GM21529 (cell line): ENCODE results near the gene KCP.

Experiments used
- ATAC-seq: cut with Tn5 transposase; IDR thresholded peaks from one replicate; pipeline ENCODE4 v1.9.1; 2021; ENCODE audit not compliant: unreplicated experiment

KCP gene

DNA sequence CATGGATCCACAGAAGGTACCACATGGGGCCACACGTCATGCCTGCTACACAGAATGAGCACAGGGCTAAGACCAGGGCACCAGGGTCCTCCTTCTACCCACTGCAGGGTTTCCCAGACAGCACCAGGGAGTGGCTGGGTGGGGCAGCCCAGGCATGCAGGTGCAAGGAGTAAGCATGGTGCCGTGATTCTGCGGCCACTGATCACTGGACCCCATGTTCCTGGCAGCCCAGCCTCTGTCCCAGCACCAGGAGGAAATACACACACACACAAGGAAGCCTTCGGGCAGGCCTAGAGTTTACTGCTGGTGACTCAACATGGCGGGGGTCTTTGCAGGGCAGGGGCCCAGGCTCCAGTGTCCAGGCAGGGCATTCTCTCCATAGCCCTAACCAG lies 33.9 kb downstream of the KCP start:
- ATAC-seq = no peak

DNA sequence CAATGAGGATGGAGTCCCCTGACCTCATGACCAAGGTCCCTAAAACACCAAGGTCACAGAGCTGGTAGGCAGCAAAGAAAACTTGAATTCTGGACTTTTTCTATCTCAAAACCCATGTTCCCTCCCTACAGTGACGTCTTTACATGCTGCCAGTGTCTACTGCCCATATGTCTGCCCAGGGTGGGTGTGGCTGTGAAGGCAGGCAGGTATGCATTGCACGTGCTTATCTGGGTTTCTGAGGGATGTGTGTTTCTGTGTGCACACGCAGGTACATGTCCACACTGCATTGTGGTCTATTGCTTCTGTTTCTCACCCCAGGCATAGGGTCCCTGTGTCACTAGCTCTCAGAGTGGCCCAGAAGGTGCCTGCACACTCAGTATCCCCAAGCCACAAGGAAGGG lies 34.4 kb downstream of the KCP start:
- ATAC-seq = no peak

DNA sequence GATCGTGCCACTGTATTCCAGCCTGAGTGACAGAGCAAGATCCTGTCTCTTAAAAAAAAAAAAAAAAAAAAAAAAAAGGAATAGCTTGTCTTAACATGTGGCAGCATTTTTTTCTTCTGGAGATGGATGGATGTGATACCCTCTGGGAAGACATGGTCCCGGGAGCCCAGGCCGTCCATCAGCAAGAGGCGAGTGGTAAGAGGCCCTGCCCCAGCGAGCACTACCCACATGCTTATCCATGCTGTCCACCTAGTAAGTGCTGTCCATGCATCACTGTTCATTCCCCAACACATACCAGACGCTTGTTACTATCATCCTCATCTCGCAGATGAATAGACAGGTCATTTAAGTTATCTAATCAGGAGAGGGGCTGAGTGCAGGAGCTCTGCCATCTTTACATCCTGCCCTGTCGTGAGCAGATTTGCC lies 35.0 kb downstream of the KCP start:
- no peak for ATAC-seq

DNA sequence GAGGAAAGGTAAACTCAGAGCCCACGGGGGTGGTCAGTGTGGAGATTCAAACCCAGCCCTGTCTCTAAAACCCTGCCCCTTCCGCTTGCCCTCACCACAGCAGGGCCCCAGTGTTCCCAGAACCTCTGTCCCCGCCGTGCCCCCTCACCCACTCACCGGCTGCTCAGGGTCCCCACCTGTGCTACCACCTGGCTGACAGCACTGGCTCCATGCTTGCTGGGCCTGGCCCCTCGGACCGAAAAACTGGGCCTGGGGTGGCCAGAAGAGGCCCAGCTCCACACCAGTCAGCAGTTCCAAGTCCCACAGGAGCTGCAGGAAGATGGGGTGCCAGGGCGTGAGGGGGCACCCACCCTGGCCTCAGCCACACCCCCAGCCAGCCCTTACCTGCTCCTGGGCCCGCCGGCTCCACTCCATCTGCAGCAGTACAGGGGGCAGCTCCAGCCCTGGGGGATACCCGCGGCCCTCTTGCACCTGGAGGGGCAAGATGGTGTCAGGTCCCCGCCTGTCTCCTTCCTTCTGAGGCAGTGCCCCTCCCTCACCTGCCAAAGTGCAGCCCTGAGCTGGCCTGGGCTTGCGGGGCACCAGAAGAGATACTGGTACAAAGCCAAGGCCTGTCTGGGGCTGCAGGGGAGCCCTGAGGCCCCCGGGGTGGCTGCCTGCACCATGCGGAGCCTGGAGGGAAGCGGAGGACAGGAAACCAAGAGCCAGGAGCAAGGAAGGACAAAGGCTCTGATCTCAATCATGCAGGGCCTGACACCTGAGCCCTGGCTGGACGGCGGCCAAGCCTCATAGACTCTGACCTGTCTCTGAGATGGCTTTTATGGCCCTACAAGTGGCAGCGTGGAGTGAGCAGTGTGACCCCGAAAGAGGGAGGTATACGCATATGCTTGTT lies 36.1 kb downstream of the KCP start:
- ATAC-seq = no peak

- no peak for ATAC-seq
These were observed 37.3 kb downstream of the KCP start for GRCh38 chr7:128873234-128873633.

GRCh38 chr7:128872394-128872824 lies 38.1 kb downstream of the KCP start:
- no peak for ATAC-seq

GRCh38 chr7:128871050-128871449 lies 39.5 kb downstream of the KCP start:
- ATAC-seq = no peak

DNA sequence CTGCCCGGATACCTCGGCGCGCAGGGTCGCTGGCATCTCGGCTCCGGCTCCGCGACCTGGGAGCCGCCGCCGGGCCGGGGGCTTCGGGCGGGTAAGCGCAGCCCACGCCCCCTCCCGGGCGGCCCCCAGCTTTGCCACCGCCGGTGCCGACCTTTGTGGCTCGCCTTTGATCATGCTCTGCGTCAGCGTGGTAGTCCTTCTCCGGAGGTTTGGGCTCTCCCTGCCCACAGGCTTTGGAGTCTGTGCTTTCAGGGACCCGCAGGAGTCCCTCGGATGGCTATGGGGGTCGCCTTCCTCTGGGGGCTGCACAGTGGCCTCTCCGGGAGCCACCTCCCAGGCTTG lies 40.6 kb downstream of the KCP start:
- ATAC-seq = peak; percentile 10

DNA sequence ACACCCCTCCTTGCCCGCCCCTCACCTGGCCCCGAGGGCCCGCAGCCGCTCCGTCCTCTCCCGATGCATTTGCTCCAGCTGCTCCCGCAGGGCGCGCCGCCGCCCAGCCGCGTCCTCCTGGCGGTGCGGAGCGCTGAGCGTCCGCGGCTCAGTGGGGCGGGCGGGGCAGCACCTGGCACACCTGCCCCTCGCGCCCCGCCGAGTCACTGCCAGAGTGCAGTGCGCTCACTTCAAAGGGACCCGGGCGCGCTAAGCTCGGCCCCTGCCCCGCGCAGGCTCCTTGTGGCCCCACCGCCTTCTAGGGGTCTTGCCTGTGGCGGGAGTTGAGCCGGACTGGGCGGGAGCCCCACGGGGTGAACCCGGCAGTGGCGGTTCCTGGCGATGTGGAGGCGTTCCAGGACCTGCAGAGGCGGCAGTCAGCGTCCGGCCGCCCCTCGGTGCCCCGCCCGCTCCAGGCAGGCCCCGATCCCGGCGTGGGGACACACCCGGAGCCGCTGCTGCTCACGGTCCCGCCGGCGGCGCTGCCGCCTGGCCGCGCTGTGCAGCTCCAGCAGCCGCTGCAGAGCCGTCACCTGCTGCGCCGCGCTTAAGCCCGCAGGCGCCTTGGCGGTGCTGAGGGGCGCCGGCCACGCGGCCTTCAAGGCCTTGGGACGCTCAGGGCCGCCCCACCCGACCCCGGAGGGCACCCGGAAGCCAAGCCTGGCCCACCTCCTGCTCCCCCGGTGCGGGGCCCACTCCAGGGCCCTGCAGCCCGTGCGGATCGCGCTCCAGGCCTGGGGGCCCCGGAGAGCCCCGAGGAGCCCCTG lies 41.2 kb downstream of the KCP start:
- peak; percentile 81 for ATAC-seq

GRCh38 chr7:128868624-128869137 lies 41.8 kb downstream of the KCP start:
- no peak for ATAC-seq

GRCh38 chr7:128867842-128868623 lies 42.5 kb downstream of the KCP start:
- no peak for ATAC-seq

- no peak for ATAC-seq
These were observed 43.3 kb downstream of the KCP start for GRCh38 chr7:128867241-128867640.

- ATAC-seq = no peak
These were observed 44.3 kb downstream of the KCP start for GRCh38 chr7:128865996-128866877.

DNA sequence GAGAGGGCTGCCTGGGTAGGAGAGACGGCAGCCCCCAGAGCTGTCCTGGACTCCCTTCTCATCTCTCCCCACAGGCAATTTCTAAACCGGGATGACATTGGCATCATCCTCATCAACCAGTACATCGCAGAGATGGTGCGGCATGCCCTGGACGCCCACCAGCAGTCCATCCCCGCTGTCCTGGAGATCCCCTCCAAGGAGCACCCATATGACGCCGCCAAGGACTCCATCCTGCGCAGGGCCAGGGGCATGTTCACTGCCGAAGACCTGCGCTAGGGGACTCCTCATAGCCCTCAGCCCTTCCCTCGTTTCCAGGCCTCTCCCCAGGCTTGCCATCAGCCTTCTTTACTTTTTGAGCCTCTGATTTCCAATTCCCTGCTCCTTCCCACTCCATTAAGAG lies 45.2 kb downstream of the KCP start:
- no peak for ATAC-seq

DNA sequence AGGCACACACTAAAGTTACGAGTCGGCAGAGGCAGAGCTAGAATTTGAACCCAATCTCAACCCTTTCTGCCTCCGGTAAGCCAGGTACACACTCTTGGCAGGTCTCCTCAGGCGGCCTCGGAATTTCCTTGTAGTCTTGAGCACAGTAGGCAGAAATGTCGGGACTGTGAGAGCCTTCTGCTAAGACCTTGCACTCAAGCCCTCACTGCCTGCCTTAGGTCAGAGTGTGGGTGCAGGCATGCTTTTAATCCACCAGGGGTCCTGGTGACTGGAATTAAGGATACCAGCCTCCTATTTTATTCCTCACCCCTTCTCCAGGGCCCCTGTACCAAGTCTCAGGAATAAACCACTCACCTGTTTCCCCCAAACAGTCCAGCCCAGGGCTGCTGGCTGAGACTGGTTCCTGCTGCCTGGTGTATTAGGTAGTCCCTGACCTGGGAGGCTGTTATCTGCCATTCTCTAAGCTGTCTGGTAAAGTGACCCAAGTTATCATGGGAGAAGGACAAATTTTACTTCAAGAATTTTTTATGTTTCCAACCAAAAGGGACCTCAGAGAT lies 47.0 kb downstream of the KCP start:
- ATAC-seq = peak; percentile 39

DNA sequence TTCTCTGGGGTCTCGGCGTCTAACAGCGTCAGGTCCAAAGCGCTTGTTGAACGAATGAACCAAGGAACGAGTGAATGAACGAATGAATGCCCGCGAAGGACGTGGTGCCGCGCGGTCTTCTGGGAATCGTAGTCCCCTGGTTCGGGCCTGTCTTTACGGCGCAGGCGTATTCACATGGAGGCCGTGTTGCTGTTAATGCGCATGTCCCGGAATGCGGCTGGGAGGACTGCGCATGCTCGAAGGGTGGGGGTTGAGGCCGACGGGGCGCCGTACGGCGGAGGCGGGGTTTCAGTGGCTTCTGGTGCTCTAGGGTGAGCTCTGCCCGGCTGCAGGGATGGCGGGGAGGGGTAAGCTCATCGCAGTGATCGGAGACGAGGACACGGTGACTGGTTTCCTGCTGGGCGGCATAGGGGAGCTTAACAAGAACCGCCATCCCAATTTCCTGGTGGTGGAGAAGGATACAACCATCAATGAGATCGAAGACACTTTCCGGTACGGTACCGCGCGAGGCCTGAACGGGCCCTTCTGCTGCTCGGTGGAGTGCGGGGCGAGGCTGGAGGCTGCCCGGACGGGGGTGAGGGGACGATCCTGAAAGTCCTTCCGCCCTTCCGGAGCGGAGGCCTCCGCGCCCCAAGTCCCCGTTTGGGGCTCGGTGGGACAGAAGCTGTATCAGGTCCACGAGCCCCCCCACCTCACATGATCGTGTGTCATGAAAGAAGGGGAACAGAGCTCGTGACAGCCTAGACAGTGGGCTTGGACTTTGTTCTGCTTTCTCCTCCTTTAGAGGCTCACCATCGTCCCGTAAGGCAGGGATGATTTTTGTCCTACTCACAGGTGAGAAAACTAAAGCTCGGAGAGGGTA lies 47.7 kb downstream of the KCP start, which contains the start of gene ATP6V1F:
TSS of gene ATP6V1F (plus strand) at position 286 of the 862 bp plus-strand sequence. CDS start at position 335, 49 bp downstream.
- peak; percentile 84 for ATAC-seq

DNA sequence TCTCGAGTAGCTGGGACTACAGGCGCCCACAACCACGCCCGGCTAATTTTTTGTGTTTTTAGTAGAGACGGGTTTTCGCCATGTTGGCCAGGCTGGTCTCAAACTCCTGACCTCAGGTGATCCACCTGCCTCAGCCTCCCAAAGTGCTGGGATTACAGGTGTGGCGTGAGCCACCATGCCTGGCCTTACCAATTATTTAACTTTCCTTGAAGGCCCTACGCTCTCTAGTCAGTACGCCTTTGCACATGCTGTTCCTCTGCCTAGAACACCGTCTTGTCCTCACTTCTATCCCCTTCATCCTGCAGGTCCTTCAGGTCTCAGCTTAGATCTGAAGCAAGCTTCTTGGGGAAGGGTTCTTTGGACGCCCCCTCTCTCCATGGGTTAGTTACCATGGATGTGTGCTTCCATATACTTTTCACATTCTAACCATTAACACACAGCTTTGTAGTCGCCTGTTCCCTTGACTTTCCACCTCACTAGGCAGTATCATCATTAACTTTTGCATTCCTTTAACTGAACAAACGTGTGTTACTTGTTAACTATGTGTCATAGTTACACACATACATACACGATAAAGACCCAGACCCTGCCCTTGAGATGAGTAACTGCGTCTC lies 48.4 kb downstream of the KCP start:
- no peak for ATAC-seq
